Measurements from ENCODE around the gene CACNG1.

CACNG1 gene

GRCh38 chr17:67053438-67054000 lies 9.2 kb downstream of the CACNG1 start:
- TF ChIP-seq, protein P1, sequence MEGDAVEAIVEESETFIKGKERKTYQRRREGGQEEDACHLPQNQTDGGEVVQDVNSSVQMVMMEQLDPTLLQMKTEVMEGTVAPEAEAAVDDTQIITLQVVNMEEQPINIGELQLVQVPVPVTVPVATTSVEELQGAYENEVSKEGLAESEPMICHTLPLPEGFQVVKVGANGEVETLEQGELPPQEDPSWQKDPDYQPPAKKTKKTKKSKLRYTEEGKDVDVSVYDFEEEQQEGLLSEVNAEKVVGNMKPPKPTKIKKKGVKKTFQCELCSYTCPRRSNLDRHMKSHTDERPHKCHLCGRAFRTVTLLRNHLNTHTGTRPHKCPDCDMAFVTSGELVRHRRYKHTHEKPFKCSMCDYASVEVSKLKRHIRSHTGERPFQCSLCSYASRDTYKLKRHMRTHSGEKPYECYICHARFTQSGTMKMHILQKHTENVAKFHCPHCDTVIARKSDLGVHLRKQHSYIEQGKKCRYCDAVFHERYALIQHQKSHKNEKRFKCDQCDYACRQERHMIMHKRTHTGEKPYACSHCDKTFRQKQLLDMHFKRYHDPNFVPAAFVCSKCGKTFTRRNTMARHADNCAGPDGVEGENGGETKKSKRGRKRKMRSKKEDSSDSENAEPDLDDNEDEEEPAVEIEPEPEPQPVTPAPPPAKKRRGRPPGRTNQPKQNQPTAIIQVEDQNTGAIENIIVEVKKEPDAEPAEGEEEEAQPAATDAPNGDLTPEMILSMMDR (IDR thresholded peaks at IDR 0.05; ENCODE audit: extremely low read depth, insufficient read depth, missing control alignments): no peak
- DNase-seq (ENCODE audit: low spot score): no peak
- in situ Hi-C loops (cut with MboI; ENCODE audit: low pct_unique_long_range_greater_than_20kb, low sequenced_read_pairs, unreplicated experiment): no loop called here

DNA sequence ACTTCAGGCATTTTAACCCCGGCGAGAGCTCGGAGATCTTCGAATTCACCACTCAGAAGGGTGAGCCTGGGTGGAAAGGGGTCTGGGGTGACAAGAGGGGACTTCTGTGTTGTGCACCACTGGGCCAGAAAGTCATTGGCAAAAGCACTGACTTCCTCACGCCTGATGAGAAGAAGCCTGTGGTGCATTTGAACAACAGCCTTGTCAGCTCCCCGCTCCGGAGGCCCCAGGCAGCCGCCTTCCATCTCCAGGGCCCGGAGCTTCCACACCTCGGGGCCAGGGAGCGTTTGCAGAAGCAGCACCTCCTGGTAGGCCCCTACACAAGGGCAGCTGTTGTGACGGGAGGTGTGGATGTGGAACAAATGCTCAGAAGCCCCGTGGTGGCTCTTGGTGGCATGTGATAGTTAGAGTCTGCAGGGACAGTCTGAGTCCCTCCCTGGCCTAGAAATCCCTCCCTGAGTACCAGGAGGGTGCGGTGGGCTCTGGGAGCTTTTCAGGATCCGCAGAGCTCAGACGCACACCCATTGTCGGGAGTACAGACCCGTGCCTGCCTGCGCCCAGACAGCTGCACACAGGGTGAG lies 9.7 kb downstream of the CACNG1 start:
- TF ChIP-seq, protein P1 (IDR thresholded peaks at IDR 0.05; ENCODE audit: extremely low read depth, insufficient read depth, missing control alignments): no peak
- in situ Hi-C loops (cut with MboI; ENCODE audit: low pct_unique_long_range_greater_than_20kb, low sequenced_read_pairs, unreplicated experiment): no loop called here
- no peak for DNase-seq (ENCODE audit: low spot score)

DNA sequence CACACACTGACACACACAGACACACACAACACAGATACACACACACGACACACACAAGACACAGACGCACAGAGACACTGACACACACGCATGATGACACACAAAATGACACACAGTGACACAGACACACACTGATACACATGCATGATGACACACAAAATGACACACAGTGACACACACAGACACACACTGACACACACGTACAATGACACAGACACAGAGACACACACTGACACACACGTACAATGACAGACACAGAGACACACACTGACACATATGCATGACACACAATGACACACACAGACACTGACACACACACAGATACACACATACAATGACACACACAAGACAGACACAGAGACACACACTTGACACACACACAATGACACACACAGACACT lies 10.3 kb downstream of the CACNG1 start:
- TF ChIP-seq, protein P1 (IDR thresholded peaks at IDR 0.05; ENCODE audit: extremely low read depth, insufficient read depth, missing control alignments): no peak
- in situ Hi-C loops (cut with MboI; ENCODE audit: low pct_unique_long_range_greater_than_20kb, low sequenced_read_pairs, unreplicated experiment): no loop called here
- no peak for DNase-seq (ENCODE audit: low spot score)

- no peak for DNase-seq (ENCODE audit: low spot score)
- TF ChIP-seq, protein P1 (IDR thresholded peaks at IDR 0.05; ENCODE audit: extremely low read depth, insufficient read depth, missing control alignments): no peak
- in situ Hi-C loops (cut with MboI; ENCODE audit: low pct_unique_long_range_greater_than_20kb, low sequenced_read_pairs, unreplicated experiment): no loop called here
Observed at GRCh38 chr17:67055041-67055443, 10.7 kb downstream of the CACNG1 start.

GRCh38 chr17:67055811-67056745 lies 11.7 kb downstream of the CACNG1 start:
- TF ChIP-seq, protein P1 (IDR thresholded peaks at IDR 0.05; ENCODE audit: extremely low read depth, insufficient read depth, missing control alignments): no peak

DNA sequence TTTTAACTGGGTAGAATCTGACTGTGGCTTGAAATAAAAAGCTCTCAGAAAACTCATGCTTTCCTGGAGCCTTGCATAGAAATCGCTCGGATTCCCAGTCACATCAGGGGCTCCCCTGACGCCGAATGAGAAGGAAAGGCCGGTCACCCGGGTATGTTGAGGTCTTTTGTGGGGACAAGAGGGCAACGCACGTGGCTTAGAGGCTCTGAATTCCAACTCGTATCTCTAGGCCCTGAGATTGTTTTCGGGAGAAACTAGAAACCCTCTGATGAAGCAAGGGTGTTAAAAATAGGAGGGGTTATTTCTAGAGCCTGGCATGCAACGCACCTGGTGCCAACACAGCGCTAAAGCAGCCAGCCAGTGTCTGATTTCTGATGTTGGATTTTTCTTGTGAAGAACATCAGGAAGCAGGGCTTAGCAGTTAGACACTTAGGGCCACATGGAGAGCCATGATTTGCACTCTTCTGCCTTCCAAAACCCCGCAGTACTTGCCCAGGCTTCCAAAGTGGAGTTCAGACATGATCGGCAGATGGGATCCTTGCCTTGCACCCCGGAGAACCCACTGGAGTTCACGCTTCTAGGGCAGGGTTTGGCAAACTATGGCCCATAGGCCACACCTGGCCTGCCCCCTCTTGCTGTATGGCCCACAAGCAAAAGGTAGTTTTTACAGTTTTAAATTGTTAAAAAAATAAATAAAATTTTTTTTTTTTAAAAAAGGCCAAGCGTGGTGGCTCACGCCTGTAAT lies 12.6 kb downstream of the CACNG1 start:
- DNase-seq (ENCODE audit: low spot score): no peak
- TF ChIP-seq, protein P1 (IDR thresholded peaks at IDR 0.05; ENCODE audit: extremely low read depth, insufficient read depth, missing control alignments): no peak
- in situ Hi-C loops (cut with MboI; ENCODE audit: low pct_unique_long_range_greater_than_20kb, low sequenced_read_pairs, unreplicated experiment): no loop called here

More at GRCh38 chr17:67055811-67056745, 11.7 kb downstream of the CACNG1 start:
- in situ Hi-C loops (cut with MboI; ENCODE audit: low pct_unique_long_range_greater_than_20kb, low sequenced_read_pairs, unreplicated experiment): no loop called here
- DNase-seq (ENCODE audit: low spot score): peak; percentile 25
